ENCODE measurements around the gene GSS. TPM values are rescaled to one million over a fixed set of nuclear protein-coding genes. Genes with fewer than 3 reads are reported as not detected.

The GSS gene
- total RNA-seq, 1 experiment from 2014 or later = 83.6 TPM

DNA sequence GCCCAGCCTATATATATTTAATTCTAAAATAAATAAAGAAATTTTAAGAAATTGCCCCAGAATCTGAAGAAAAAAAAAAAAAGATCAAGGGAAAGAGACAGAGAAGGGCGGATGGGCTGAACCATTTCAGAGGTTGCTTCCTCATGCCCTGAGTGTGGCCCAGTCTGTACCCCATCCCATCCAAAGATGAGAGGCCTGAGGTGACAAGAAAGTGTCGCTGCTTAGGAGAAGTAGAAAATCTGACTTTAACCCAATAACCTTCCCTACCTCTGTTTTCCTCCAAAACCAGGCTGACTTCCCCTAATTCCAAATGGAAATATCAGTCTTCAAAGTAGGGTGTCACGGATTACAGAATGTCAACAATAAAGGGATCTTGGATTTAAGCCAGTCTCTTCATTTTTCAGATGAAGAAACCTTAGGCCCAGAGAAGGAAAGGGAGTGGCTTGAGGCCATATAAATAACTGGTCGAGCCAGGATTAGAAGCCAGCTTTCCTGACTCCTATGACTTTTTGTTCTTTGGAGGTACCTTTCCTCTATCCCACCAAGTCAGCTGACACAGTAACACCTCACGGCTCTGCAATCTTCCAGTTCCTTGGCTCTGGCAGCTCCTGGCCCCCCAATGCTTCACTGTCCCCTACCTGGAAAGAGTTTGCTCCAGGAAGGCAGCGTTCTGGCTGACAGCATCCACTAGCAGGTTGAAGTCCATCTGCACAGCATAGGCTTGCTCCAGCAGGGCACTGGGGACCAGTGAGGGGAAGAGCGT lies 10.1 kb downstream of the GSS start:
- no peak overlapping the region for H3K4me3 ChIP-seq (replicated peaks in 1 of 2; ENCODE audit: low read depth in 1 of 2, low read length in 2 of 2)
- H3K9me2 ChIP-seq (ENCODE audit: insufficient read depth) = no peaks in the 10 kb centered on the region
- no peak overlapping the region for H3K27ac ChIP-seq (ENCODE audit: low read depth, low read length)
- ChIA-PET RAD21 (ENCODE audit: low non-redundant PET in 1 of 2, low total read pairs in 2 of 2, uncharacterized antibody in 2 of 2, unreplicated experiment in 2 of 2) (no interaction called here), CTCF (no interaction called here), POLR2A (interaction anchor here (1.3 kb wide), 1 partner anchor 11 kb away, joined by 3 read pairs; no protein-coding TSS in a partner anchor)
- no peaks in the 10 kb centered on the region for H3K79me2 ChIP-seq (ENCODE audit: insufficient read depth, low read length)
- no peak overlapping the region for H2AFZ ChIP-seq (ENCODE audit: low read depth, low read length, poor library complexity, severe bottlenecking)
- H4K20me1 ChIP-seq (ENCODE audit: insufficient read depth) = no peaks in the 10 kb centered on the region
- no peak overlapping the region for H3K4me2 ChIP-seq (ENCODE audit: low read length)
- DNase-seq (ENCODE audit: low read depth, low spot score) = no peak
- H3K4me1 ChIP-seq (ENCODE audit: control insufficient read depth in 1 of 2, insufficient read depth in 2 of 2, low read length in 2 of 2) = no peaks in the 10 kb centered on the region
- H3K9ac ChIP-seq (ENCODE audit: low read length) = no peak overlapping the region
- intact Hi-C loops (cut with micrococcal nuclease) = no loop called here
- TF ChIP-seq SP1 (IDR thresholded peaks at IDR 0.05; ENCODE audit: low read depth) = no peak
- no peak for TF ChIP-seq EGR1 (IDR thresholded peaks at IDR 0.05; ENCODE audit: low read depth)
- no peak for TF ChIP-seq POLR2AphosphoS5 (IDR thresholded peaks at IDR 0.05; ENCODE audit: low read depth, low read length)
- no peak for TF ChIP-seq ATF3 (IDR thresholded peaks at IDR 0.05)
- TF ChIP-seq JUND (IDR thresholded peaks at IDR 0.05) = no peak
- TF ChIP-seq ELF1 (IDR thresholded peaks at IDR 0.05; ENCODE audit: borderline replicate concordance, low read depth) = no peak
- TF ChIP-seq, protein P1, sequence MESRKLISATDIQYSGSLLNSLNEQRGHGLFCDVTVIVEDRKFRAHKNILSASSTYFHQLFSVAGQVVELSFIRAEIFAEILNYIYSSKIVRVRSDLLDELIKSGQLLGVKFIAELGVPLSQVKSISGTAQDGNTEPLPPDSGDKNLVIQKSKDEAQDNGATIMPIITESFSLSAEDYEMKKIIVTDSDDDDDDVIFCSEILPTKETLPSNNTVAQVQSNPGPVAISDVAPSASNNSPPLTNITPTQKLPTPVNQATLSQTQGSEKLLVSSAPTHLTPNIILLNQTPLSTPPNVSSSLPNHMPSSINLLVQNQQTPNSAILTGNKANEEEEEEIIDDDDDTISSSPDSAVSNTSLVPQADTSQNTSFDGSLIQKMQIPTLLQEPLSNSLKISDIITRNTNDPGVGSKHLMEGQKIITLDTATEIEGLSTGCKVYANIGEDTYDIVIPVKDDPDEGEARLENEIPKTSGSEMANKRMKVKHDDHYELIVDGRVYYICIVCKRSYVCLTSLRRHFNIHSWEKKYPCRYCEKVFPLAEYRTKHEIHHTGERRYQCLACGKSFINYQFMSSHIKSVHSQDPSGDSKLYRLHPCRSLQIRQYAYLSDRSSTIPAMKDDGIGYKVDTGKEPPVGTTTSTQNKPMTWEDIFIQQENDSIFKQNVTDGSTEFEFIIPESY (IDR thresholded peaks at IDR 0.05; ENCODE audit: extremely low read depth, insufficient replicate concordance, low read length) = no peak
- TF ChIP-seq SIN3A (IDR thresholded peaks at IDR 0.05; ENCODE audit: low read depth) = no peak
- no peak for TF ChIP-seq CEBPB (IDR thresholded peaks at IDR 0.05; ENCODE audit: low read depth)
- TF ChIP-seq, protein P2, sequence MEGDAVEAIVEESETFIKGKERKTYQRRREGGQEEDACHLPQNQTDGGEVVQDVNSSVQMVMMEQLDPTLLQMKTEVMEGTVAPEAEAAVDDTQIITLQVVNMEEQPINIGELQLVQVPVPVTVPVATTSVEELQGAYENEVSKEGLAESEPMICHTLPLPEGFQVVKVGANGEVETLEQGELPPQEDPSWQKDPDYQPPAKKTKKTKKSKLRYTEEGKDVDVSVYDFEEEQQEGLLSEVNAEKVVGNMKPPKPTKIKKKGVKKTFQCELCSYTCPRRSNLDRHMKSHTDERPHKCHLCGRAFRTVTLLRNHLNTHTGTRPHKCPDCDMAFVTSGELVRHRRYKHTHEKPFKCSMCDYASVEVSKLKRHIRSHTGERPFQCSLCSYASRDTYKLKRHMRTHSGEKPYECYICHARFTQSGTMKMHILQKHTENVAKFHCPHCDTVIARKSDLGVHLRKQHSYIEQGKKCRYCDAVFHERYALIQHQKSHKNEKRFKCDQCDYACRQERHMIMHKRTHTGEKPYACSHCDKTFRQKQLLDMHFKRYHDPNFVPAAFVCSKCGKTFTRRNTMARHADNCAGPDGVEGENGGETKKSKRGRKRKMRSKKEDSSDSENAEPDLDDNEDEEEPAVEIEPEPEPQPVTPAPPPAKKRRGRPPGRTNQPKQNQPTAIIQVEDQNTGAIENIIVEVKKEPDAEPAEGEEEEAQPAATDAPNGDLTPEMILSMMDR (IDR thresholded peaks at IDR 0.05 in 2 of 3, conservative IDR thresholded peaks at IDR 0.05 in 1 of 3; ENCODE audit: borderline replicate concordance in 1 of 3, insufficient read depth in 1 of 3, low read depth in 2 of 3, low read length in 2 of 3) = no peak
- TF ChIP-seq RAD21 (IDR thresholded peaks at IDR 0.05; ENCODE audit: low read depth) = no peak
- TF ChIP-seq ZFX (IDR thresholded peaks at IDR 0.05) = no peak
- TF ChIP-seq, protein P3, sequence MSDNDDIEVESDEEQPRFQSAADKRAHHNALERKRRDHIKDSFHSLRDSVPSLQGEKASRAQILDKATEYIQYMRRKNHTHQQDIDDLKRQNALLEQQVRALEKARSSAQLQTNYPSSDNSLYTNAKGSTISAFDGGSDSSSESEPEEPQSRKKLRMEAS (IDR thresholded peaks at IDR 0.05) = no peak
- no peak for TF ChIP-seq CBX3 (IDR thresholded peaks at IDR 0.05; ENCODE audit: low read depth)
- TF ChIP-seq EZH2 (IDR thresholded peaks at IDR 0.05) = no peak
- no peak for TF ChIP-seq ZNF274 (IDR thresholded peaks at IDR 0.05; ENCODE audit: low read depth, low read length)
- no peak for TF ChIP-seq REST (IDR thresholded peaks at IDR 0.05; ENCODE audit: low read depth)
- no peak for TF ChIP-seq TCF7L2 (IDR thresholded peaks at IDR 0.05; ENCODE audit: borderline replicate concordance, extremely low read depth, insufficient read depth, insufficient read length)
- TF ChIP-seq FOSL1 (IDR thresholded peaks at IDR 0.05; ENCODE audit: low read depth) = no peak
- no TSS peak for BruUV-seq (replicated peaks)
- no peaks in the 10 kb centered on the region for H3K27me3 ChIP-seq (ENCODE audit: insufficient read depth, low read length)
- ATAC-seq = no peak
- no peaks in the 10 kb centered on the region for H3K9me3 ChIP-seq (ENCODE audit: control insufficient read depth in 1 of 2, insufficient read depth in 1 of 2, low read depth in 1 of 2, low read length in 2 of 2)
- peaks cover 26 to 58% of the 10 kb centered on the region in 2 experiments for H3K36me3 ChIP-seq (ENCODE audit: control insufficient read depth in 1 of 2, insufficient read depth in 2 of 2, low read length in 2 of 2)

Data from HCT116 (cell line).